Measurements from ENCODE around the gene MARK3. TPM values are rescaled to one million over a fixed set of nuclear protein-coding genes. Genes with fewer than 3 reads are reported as not detected.

Gene MARK3
- total RNA-seq, 2 experiments from 2014 or later, result 107 TPM

- intact Hi-C loops (cut with DNase I, micrococcal nuclease), result no loop called here
- ATAC-seq (ENCODE audit: poor library complexity), result no peak
- no peak overlapping the region for H3K4me3 ChIP-seq (ENCODE audit: low read length)
- Mint-ChIP-seq H3K36me3 (ENCODE audit: low read depth) (peaks cover 66% of the 10 kb centered on the region), H3K4me1 (ENCODE audit: low read depth) (peaks cover 65% of the 10 kb centered on the region), H3K27me3 (no peaks in the 10 kb centered on the region), H3K27ac (no peak overlapping the region), H3K4me3 (no peak overlapping the region), H3K9me3 (no peaks in the 10 kb centered on the region)
- H3K27ac ChIP-seq (ENCODE audit: low read depth in 1 of 2, low read length in 2 of 2), result no peak overlapping the region
- ChIA-PET CTCF (interaction anchor here (1.5 kb wide), 1 partner anchor 32 kb away, joined by 3 read pairs; no protein-coding TSS in a partner anchor), POLR2A (no interaction called here)
- no peak for DNase-seq
- TF ChIP-seq, protein P1, sequence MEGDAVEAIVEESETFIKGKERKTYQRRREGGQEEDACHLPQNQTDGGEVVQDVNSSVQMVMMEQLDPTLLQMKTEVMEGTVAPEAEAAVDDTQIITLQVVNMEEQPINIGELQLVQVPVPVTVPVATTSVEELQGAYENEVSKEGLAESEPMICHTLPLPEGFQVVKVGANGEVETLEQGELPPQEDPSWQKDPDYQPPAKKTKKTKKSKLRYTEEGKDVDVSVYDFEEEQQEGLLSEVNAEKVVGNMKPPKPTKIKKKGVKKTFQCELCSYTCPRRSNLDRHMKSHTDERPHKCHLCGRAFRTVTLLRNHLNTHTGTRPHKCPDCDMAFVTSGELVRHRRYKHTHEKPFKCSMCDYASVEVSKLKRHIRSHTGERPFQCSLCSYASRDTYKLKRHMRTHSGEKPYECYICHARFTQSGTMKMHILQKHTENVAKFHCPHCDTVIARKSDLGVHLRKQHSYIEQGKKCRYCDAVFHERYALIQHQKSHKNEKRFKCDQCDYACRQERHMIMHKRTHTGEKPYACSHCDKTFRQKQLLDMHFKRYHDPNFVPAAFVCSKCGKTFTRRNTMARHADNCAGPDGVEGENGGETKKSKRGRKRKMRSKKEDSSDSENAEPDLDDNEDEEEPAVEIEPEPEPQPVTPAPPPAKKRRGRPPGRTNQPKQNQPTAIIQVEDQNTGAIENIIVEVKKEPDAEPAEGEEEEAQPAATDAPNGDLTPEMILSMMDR (IDR thresholded peaks at IDR 0.05), result no peak
- peaks cover 13% of the 10 kb centered on the region for H3K36me3 ChIP-seq (ENCODE audit: insufficient read depth, low read length)
- H3K27me3 ChIP-seq (ENCODE audit: control insufficient read depth in 1 of 2, insufficient read depth in 2 of 2, low read length in 2 of 2), result no peaks in the 10 kb centered on the region
- H3K9me3 ChIP-seq (ENCODE audit: control insufficient read depth in 1 of 2, insufficient read depth in 1 of 2, low read length in 2 of 2), result no peaks in the 10 kb centered on the region
- H3K4me1 ChIP-seq (ENCODE audit: insufficient read depth, low read length), result peaks cover 13% of the 10 kb centered on the region
Measured at GRCh38 chr14:103423050-103423461, 37.8 kb downstream of the MARK3 start.

DNA sequence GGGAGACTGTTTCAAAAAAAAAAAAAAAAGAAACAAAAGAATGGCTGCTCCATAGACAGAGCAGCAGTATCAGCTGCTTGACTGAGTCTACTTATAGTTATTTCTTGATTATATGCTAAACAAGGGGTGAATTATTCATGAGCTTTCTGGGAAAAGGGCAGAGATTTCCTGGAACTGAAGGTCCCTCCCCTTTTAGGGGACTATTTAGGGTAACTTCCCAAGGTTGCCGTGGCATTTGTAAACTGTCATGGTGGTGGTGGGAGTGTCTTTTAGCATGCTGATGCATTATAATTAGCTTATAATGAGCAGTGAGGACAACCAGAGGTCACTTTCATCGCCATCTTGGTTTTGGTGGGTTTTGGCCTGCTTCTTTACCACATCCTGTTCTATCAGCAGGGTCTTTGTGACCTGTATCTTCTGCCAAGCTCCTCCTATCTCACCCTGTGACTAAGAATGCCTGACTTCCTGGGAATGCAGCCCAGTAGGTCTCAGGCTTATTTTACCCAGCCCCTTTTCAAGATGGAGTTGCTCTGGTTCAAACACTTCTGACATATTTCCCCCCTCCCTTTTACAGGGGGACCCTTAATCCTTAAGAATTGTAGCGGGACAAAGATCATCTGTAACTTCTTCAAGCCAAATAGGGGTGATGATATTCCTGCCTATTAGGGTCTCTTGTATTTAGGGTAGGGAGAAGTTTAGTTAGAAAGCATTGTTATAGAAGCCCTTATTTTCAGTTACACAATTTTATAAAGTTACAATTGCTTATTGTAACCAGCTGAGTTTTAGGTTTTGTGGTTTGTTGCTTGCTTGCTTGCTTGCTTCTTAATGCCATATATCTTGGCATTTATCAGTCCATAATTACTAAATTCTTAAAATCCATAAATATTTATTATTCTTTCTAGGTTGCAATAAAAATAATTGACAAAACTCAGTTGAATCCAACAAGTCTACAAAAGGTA, 42.5 kb downstream of the MARK3 start:
- H3K9me3 ChIP-seq (ENCODE audit: control insufficient read depth in 1 of 2, insufficient read depth in 1 of 2, low read length in 2 of 2), result no peaks in the 10 kb centered on the region
- ATAC-seq (ENCODE audit: poor library complexity), result peak; percentile 24
- H3K36me3 ChIP-seq (ENCODE audit: insufficient read depth, low read length), result peaks cover 30% of the 10 kb centered on the region
- ChIA-PET POLR2A (no interaction called here), CTCF (interaction anchor here (1.0 to 1.3 kb wide), 3 partner anchors 9 to 33 kb away, joined by 3 read pairs; no protein-coding TSS in a partner anchor)
- peaks cover 45% of the 10 kb centered on the region for H3K36me3 Mint-ChIP-seq (ENCODE audit: low read depth)
- H3K27ac ChIP-seq (ENCODE audit: low read depth in 1 of 2, low read length in 2 of 2), result no peak overlapping the region
- H3K27ac Mint-ChIP-seq, result peak overlapping the region; percentile 20
- intact Hi-C loops (cut with DNase I, micrococcal nuclease), result no loop called here
- peaks cover 58% of the 10 kb centered on the region for H3K4me1 Mint-ChIP-seq (ENCODE audit: low read depth)
- no peak overlapping the region for H3K4me3 Mint-ChIP-seq
- peaks cover 10% of the 10 kb centered on the region for H3K4me1 ChIP-seq (ENCODE audit: insufficient read depth, low read length)
- peak in 3 of 14 experiments; percentile 43 to 56 (median 52) for DNase-seq
- H3K27me3 Mint-ChIP-seq, result no peaks in the 10 kb centered on the region
- TF ChIP-seq, protein P1 (IDR thresholded peaks at IDR 0.05), result no peak
- no peaks in the 10 kb centered on the region for H3K9me3 Mint-ChIP-seq
- H3K4me3 ChIP-seq (ENCODE audit: low read length), result no peak overlapping the region
- H3K27me3 ChIP-seq (ENCODE audit: control insufficient read depth in 1 of 2, insufficient read depth in 2 of 2, low read length in 2 of 2), result no peaks in the 10 kb centered on the region

DNA sequence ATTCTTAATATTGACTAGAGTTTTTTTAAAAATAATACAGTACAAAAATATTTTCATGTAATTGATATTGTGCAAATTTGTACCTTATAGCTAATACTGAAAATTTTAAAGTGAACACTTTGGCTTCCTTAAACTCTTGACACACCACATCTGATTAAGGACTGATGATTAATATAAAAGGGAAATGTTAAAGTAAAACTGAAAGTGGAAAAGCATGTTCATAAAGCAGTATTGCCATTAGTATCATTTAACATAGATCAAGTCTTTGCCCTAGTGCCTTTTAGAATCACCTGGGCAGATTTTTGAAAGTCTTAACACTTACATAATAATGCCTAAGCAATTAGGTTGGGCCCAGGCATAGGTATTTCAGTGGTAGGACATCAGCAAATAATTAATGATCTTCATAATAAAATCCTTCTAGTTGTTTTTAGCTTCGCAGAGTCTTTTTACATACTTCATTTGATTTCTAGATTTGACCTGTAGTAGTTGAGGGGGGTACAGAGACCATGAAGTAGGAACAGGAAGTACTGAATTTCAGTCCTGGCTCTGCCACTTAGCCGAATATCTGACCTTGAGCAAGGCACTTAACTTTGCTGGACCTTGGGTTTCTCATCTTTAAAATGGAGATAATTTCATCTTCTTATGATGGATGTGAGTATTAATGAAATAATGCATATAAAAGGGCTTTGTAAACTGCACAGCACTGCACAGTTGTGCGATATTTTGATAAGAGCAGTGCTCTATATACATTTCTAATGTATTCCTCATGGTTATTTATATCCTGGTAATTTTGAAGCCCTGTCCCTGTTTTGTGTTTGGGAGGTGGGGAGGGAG, 43.7 kb downstream of the MARK3 start:
- TF ChIP-seq, protein P1 (IDR thresholded peaks at IDR 0.05), result no peak
- POLR2A ChIA-PET, result no interaction called here
- Mint-ChIP-seq H3K27me3 (no peaks in the 10 kb centered on the region), H3K36me3 (ENCODE audit: low read depth) (peaks cover 38% of the 10 kb centered on the region), H3K4me1 (ENCODE audit: low read depth) (peaks cover 57% of the 10 kb centered on the region), H3K4me3 (no peak overlapping the region), H3K27ac (peak overlapping the region; percentile 8), H3K9me3 (no peaks in the 10 kb centered on the region)
- intact Hi-C loops (cut with DNase I, micrococcal nuclease), result no loop called here
- DNase-seq (peak in 1 of 14 experiments; percentile 10), ATAC-seq (ENCODE audit: poor library complexity) (no peak)
- H3K4me1 ChIP-seq (ENCODE audit: insufficient read depth, low read length), result peaks cover 10% of the 10 kb centered on the region
- no peaks in the 10 kb centered on the region for H3K27me3 ChIP-seq (ENCODE audit: control insufficient read depth in 1 of 2, insufficient read depth in 2 of 2, low read length in 2 of 2)
- peaks cover 32% of the 10 kb centered on the region for H3K36me3 ChIP-seq (ENCODE audit: insufficient read depth, low read length)
- CTCF ChIA-PET, result interaction anchor here (1.0 to 1.3 kb wide), 2 partner anchors 20 to 34 kb away, joined by 3 read pairs; no protein-coding TSS in a partner anchor
- H3K9me3 ChIP-seq (ENCODE audit: control insufficient read depth in 1 of 2, insufficient read depth in 1 of 2, low read length in 2 of 2), result no peaks in the 10 kb centered on the region
- no peak overlapping the region for H3K4me3 ChIP-seq (ENCODE audit: low read length)
- H3K27ac ChIP-seq (ENCODE audit: low read depth in 1 of 2, low read length in 2 of 2), result no peak overlapping the region
